Gastrocnemius medialis (tissue), 4 donors: ENCODE results near the gene ASIC3.

Experiments used
- POLR2A ChIP-seq, 2 donors: fragments of 450-650 bp; IDR thresholded peaks; one replicate each; pipeline ENCODE4 v1.6.1; 2017; ENCODE audit warnings: antibody characterized with exemption in 2 of 2, mild to moderate bottlenecking in 2 of 2, moderate library complexity in 2 of 2
- TF ChIP-seq, protein P1 (sequence below), 5 experiments: fragments of 450-650 bp in 3 of 5; fragments of 200-600 bp in 2 of 5; sonication (generic) in 2 of 5; IDR thresholded peaks in 4 of 5; conservative IDR thresholded peaks in 1 of 5; 1 replicate in 4 of 5; 2 replicates in 1 of 5; pipeline ENCODE4 v1.5.1; 2016 to 2019; ENCODE audit warnings: antibody characterized with exemption in 5 of 5, mild to moderate bottlenecking in 3 of 5, moderate library complexity in 3 of 5

GRCh38 chr7:151059367-151060112 is 11.2 kb downstream of the ASIC3 start, which contains the start of gene SLC4A2:
- TF ChIP-seq, protein P1, sequence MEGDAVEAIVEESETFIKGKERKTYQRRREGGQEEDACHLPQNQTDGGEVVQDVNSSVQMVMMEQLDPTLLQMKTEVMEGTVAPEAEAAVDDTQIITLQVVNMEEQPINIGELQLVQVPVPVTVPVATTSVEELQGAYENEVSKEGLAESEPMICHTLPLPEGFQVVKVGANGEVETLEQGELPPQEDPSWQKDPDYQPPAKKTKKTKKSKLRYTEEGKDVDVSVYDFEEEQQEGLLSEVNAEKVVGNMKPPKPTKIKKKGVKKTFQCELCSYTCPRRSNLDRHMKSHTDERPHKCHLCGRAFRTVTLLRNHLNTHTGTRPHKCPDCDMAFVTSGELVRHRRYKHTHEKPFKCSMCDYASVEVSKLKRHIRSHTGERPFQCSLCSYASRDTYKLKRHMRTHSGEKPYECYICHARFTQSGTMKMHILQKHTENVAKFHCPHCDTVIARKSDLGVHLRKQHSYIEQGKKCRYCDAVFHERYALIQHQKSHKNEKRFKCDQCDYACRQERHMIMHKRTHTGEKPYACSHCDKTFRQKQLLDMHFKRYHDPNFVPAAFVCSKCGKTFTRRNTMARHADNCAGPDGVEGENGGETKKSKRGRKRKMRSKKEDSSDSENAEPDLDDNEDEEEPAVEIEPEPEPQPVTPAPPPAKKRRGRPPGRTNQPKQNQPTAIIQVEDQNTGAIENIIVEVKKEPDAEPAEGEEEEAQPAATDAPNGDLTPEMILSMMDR (IDR thresholded peaks at IDR 0.05 in 4 of 5, conservative IDR thresholded peaks at IDR 0.05 in 1 of 5) = peak; percentile 24 to 66 (median 56)
- TF ChIP-seq POLR2A (IDR thresholded peaks at IDR 0.05) = peak; percentile 64 to 69
